Keratinocyte (primary cell): ENCODE measurements around the gene LDAH.

ENCODE experiments used
- CTCF ChIP-seq, 3 experiments: IDR thresholded peaks in 1 of 3; conservative IDR thresholded peaks in 1 of 3; optimal IDR thresholded peaks in 1 of 3; 2 replicates in 2 of 3; 3 replicates in 1 of 3; pipeline versions ENCODE3 to v1.5.1; 2011; ENCODE audit warnings: low read length in 3 of 3, mild to moderate bottlenecking in 3 of 3, moderate library complexity in 2 of 3, control low read depth in 1 of 3, inconsistent platforms in 1 of 3; ENCODE audit not compliant: insufficient read depth in 2 of 3; ENCODE audit errors: extremely low read depth in 1 of 3
- EZH2 ChIP-seq: IDR thresholded peaks from one replicate; pipeline ENCODE4 v1.6.1; 2012; ENCODE audit warnings: inconsistent platforms, mild to moderate bottlenecking, low read length, moderate library complexity

- TF ChIP-seq CTCF (optimal IDR thresholded peaks at IDR 0.05 in 1 of 3, IDR thresholded peaks at IDR 0.05 in 1 of 3, conservative IDR thresholded peaks at IDR 0.05 in 1 of 3; ENCODE audit: extremely low read depth in 1 of 3, insufficient read depth in 2 of 3, low read length in 3 of 3) = no peak
- TF ChIP-seq EZH2 = no peak
Measured at GRCh38 chr2:20647211-20647610, 175.7 kb downstream of the LDAH start.
